Glomerular endothelial cell (primary cell): ENCODE data around the gene YAF2. TPM values are rescaled to one million over a fixed set of nuclear protein-coding genes. Genes with fewer than 3 reads are reported as not detected.
"Not testable (repeated sequence)": the region's sequence is repeated elsewhere in the genome, so short reads cannot be mapped to it uniquely, and the experiment has no call there.

Experiments
- DNase-seq: peaks from one replicate; pipeline ENCODE4 v3.0.0-alpha.2; 2011; ENCODE audit warnings: low read depth, low spot score; ENCODE audit errors: extremely low read depth
- total RNA-seq: library from RNA; depleted of rRNA; stranded (reverse); fragments of >200 nt; gene quantifications from 2 replicates; pipeline ENCODE4 v1.2.3, GENCODE V29; 2015

Gene YAF2
- total RNA-seq, 1 donor from 2014 or later: 39.4 TPM

DNA sequence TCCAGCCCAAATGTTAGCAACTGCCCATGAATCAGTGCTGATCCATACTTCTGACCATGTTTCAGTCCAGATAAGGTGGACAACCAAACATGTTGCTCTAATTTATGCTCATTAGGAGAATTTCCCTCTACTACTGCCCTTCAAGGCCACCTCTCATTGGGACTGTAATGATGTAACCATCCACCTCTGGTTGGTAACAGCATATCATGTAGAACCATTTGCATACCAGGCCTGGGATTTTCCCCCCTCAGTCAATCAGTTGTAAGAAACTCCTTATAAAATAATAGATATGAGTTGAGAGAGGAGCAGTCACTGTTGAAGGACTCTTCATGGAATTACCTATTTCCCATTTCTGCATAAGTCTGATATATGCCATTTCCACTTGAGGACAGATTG, 17.8 kb upstream of the YAF2 start:
- DNase-seq: no peak

DNA sequence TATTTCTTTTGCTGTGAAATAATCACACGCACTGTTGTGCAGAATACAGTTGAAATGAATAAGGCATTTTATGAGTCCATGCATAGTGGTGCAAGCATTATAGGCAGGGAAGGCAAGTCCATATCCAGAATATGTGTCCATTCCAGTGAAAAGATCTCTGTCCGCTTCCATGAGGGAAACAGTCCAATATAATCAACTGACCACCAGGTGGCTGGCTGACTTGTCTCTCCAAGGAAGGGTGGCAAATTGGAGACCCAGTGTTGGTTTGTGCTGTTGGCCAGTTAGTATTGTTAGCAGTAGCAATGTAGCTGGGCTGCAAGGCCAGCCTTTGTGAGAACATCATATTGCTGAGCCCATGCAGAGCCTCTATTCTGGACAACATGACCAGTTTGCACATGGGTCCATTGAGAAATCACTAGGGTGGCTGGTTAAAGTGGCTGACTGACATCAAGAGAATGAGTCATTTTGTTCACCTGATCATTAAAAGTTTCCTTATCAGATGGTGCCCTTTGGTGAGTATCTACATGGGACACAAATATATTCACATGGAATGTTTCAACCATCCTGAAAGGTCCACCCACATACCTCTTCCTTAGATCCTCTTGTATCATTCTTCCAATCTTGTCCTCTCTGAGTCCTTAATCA, 17.3 kb upstream of the YAF2 start:
- DNase-seq: no peak

DNA sequence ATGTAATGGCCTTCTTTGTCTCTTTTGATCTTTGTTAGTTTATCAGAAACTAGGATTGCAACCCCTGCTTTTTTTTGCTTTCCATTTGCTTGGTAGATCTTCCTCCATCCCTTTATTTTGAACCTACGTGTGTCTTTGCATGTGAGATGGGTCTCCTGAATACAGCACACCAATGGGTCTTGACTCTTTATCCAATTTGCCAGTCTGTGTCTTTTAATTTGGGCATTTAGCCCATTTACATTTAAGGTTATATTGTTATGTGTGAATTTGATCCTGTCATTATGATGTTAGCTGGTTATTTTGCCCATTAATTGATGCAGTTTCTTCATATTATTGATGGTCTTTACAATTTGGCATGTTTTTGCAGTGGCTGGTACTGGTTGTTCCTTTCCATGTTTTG, 14.6 kb upstream of the YAF2 start:
- not testable (repeated sequence) for DNase-seq

GRCh38 chr12:42249033-42249432, 11.0 kb upstream of the YAF2 start:
- not testable (repeated sequence) for DNase-seq

DNA sequence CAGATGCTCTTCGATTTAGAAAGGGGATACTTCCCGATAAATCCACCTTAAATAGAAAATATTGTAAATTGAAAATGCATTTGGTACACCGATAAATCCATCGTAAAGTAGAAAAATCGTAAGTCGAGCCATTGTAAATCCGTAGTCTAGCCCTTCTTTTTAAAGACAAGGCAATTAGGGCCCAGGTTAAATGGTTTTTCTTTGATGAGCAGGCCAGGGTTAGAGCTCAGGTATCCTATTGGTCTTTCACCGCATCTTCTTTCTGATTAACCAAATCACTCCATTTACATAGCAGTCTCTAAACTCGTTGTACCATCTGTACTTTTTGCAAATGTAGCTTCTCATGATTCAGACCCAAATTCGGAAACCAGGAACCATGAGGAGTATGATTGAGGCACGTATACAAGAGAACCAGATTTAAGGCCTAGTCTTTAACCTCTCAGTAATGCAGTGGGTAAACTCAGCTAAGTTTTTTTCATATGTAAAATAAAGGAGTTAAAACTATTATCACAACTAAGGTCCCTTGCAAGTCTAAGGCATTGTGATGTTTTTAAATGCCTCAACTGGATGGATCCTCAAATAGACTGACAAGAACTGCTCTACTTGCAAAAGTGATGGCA, 2.2 kb upstream of the YAF2 start:
- DNase-seq: no peak

GRCh38 chr12:42237853-42238239, 202 bp downstream of the YAF2 start:
- no peak for DNase-seq

GRCh38 chr12:42237052-42237852, 796 bp downstream of the YAF2 start:
- no peak for DNase-seq

DNA sequence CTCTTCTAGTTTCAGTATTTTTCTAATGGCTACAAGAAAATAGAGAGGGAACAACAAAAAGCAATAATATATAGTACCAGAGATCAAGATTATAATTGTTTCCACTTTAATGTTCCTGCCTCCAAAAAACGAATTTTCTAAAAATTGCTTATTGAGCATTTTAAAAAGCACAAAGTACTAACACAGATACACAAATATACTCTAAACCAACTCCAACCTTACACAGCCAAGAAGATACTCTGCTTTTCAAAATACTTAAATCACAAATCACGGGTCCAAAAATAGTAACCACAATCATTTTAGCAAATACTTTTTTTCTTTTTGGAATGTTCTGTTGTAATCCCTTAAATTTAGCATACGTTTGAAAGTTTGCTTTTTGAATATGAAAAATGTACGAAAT, 2.0 kb downstream of the YAF2 start:
- no peak for DNase-seq

GRCh38 chr12:42235426-42235825, 2.6 kb downstream of the YAF2 start:
- no peak for DNase-seq

- no peak for DNase-seq
Measured at GRCh38 chr12:42234970-42235369, 3.1 kb downstream of the YAF2 start.

DNA sequence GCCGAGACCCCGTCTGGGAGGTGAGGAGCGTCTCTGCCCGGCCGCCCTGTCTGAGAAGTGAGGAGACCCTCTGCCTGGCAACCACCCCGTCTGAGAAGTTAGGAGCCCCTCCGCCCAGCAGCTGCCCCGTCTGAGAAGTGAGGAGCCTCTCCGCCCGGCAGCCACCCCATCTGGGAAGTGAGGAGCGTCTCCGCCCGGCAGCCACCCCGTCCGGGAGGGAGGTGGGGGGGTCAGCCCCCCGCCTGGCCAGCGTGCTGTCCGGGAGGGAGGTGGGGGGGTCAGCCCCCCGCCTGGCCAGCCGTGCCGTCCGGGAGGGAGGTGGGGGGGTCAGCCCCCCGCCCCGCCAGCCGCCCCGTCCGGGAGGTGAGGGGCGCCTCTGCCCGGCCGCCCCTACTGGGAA, 10.5 kb downstream of the YAF2 start:
- DNase-seq: not testable (repeated sequence)

DNA sequence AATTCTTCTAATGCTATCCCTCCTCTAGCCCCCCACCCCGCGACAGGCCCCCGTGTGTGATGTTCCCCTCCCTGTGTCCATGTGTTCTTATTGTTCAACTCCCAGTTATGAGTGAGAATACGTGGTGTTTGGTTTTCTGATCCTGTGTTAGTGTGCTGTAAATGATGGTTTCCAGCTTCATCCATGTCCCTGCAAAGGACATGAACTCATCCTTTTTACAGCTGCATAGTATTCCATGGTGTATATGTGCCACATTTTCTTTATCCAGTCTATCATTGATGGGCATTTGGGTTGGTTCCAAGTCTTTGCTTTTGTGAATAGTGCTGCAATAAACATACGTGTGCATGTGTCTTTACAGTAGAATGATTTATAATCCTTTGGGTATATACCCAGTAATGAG, 13.5 kb downstream of the YAF2 start:
- DNase-seq: not testable (repeated sequence)

- no peak for DNase-seq
Measured at GRCh38 chr12:42222724-42223123, 15.3 kb downstream of the YAF2 start.

DNA sequence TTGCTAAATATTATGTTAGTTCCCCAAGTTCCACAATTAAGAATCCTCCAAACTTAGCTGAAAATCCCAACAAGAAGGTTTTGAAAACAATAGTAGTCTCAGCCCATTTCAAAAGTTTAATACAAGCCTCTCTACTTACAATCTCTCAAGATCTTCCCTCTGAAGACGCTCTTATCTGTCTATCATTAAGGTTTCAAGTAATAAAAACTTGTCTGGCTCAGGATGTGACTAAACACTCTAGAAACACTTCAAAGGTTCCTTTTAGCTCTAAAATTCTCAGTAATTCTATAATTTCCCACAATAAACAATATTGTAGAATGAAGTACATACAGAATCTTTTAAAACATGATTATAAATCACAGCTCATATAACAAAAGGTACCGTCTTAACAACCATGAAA, 16.3 kb downstream of the YAF2 start:
- DNase-seq: no peak

DNA sequence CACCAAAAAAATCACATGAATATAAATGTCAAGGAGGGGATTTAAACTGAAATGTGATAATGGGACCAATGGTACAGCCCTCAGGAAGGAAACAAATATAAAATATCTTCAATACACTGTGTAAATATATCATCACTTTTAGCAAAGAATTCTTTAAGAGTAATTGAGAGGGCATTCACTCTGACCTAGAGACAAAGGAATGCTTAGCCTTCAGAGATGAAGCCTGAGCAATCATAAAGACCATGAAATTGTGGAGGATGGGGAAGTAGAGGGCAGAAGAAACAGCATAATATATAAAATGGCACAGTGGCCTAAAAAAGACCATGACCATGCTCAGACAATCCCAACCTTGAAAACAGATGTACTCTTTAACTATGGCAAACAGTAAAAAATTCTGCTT, 20.4 kb downstream of the YAF2 start:
- DNase-seq: no peak

DNA sequence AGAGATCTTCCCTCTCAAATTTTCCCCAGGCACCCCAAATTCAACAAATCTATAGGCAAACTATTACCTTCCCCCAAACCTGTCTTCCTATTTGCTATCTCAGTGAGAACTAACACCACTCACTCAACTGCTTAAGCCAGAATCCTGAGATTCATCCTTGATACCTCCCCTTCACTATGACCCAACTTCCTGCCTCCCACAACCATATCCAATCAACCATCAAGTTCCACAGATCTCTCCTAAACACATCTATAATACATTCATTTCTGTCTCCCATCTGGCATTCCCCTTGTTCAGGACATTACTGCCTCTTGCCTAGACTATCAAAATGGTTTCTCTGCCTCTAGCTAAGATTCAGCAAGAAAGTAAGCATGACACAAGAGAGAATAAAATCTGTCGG, 21.3 kb downstream of the YAF2 start:
- no peak for DNase-seq

GRCh38 chr12:42215759-42216158, 22.3 kb downstream of the YAF2 start:
- DNase-seq: not testable (repeated sequence)

GRCh38 chr12:42213954-42214426, 24.1 kb downstream of the YAF2 start:
- DNase-seq: no peak

GRCh38 chr12:42213023-42213422, 25.0 kb downstream of the YAF2 start:
- no peak for DNase-seq

DNA sequence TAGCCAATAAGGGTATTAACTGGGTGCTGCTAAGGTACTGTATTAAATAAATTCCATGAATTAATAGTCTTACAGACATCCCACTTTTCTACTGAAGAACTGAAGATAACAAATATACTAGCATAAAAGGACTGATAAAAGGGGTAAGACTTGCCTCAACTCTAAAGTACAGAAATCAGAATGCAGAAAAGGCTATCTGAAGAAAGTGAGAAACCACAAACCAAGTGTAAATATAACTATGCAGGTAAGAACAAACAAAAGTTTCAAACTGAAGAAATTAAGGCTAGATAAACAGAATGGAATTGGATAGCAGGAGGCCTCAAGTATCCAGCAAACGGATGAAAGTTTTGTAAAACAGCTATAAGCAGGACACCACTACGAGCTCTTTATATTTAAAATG, 29.5 kb downstream of the YAF2 start:
- no peak for DNase-seq

- no peak for DNase-seq
Measured at GRCh38 chr12:42204819-42205218, 33.2 kb downstream of the YAF2 start.

GRCh38 chr12:42204362-42204761, 33.7 kb downstream of the YAF2 start:
- DNase-seq: no peak
